ENCODE data around the gene OR10G8.
"Not testable (repeated sequence)": the region's sequence is repeated elsewhere in the genome, so short reads cannot be mapped to it uniquely, and the experiment has no call there.

The OR10G8 gene, protein sequence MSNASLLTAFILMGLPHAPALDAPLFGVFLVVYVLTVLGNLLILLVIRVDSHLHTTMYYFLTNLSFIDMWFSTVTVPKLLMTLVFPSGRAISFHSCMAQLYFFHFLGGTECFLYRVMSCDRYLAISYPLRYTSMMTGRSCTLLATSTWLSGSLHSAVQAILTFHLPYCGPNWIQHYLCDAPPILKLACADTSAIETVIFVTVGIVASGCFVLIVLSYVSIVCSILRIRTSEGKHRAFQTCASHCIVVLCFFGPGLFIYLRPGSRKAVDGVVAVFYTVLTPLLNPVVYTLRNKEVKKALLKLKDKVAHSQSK

DNA sequence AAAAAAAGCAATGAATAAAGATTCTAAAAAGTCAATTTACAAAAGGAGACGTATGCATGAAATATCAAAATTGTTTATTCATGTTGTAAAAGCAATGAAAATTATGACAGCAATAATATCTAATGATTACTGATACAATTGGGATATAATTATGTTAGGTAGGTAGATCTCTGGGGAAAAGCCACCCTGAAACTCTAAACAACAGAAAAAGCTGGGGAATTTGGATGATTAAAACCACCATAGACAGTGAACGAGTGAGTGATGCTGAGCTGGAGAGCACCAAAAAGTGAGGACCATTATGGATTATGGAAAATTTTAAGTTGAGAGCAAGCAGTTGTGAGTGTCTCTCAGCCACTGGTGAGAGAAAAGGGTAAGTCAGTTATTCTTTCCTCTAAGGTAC, at the start of gene OR10G8:
Gene OR10G8 (plus strand): TSS at position 301 of the 400 bp plus-strand sequence. CDS start 2,825 bp downstream, outside the sequence.
- DNase-seq, result no peak

DNA sequence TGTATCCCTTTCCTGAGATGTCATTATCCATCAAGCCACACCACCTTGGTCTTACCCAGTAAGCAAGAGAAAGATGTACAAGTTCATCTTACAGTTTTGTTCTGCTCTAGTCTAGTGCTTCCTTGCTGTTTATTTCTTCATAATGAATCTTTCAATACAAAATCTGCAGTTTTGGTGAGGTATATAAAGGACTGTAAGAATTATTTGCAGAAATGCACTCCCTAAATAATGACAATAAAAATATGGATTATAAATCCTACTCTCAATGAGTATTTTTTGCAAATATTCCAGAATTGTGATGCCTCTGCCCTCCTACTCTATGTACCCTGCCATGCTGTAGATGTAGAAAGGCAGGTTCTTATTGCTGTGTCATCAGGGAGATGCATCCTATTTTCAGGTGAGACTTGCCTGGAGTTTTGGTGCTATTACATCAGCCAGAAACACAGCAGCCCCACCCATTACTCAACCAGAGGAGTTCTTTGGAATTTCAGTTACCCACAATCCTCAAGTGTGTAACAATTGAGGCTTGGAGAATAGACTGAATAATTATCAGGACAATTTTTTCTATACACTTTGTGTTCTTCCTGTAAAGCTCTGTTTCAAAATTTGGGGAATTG, 48.8 kb upstream of the OR10G8 start, which contains the start of gene OR10S1:
Gene OR10S1 (minus strand): TSS at position 51 of the 617 bp plus-strand sequence. CDS start 117 bp downstream, outside the sequence.
- DNase-seq, result no peak

DNA sequence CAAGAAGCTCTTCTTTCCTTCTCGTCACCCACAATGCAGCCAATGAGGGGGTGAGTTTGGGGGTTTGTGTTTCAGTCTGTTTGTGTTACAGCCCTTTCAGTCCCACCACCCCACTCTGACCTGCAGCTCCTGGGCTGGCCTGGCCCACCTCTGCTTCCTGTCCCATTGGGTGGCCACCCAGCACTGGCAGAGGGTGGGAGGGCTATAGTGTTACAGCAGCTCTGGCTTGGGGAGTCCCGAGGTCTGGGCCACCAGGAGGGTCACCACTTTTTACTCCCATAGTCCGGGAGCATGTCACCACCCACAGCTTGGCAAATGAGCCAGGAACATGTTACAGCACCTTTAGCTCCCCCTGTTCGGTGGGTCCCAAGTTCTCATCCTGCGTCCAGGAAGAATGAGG, 47.3 kb upstream of the OR10G8 start:
- no peak for DNase-seq

DNA sequence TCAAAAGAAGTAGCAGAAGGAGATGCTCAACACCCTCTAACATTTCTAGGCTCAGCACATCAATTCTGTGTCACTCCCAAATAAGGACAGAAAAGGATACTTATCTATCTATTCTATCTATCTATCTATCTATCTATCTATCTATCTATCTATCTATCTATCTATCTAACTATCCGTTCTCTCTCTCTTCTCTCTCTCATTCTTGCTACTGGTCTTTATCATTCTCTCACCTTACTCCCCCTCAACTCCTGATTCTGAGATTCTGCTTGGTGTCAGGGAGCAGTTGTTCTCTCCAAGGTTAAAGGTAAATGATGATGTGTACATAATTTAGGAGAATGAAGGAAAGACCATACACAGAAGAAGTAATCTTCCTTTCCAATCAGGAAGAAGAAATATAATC, 31.5 kb upstream of the OR10G8 start, which contains the start of gene OR10G6:
Gene OR10G6 (minus strand): TSS at position 43 of the 400 bp plus-strand sequence. CDS start 0 bp downstream, at position 43.
- DNase-seq, result no peak

DNA sequence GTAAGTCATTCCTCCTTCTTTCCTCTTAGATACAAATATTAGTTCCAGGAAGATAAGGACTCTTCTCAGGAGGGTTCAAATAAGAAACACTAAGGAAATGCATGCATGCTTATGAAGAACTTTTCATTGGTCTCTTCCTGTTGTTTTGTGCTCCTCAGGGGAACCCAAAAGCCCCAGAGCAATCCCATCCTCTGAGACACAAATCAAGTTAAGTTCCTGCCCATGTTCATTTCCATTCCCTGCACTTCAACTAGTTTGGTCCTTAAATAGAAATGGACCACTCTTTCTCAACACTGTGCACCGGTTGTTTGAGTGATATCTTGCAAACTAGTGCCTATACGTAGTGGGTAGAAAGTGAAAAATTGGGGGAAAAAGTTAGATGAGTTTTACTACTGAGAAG, 13.9 kb upstream of the OR10G8 start, which contains the start of gene OR10G4:
Gene OR10G4 (plus strand): TSS at position 301 of the 400 bp plus-strand sequence. CDS start 2,578 bp downstream, outside the sequence.
- no peak for DNase-seq

DNA sequence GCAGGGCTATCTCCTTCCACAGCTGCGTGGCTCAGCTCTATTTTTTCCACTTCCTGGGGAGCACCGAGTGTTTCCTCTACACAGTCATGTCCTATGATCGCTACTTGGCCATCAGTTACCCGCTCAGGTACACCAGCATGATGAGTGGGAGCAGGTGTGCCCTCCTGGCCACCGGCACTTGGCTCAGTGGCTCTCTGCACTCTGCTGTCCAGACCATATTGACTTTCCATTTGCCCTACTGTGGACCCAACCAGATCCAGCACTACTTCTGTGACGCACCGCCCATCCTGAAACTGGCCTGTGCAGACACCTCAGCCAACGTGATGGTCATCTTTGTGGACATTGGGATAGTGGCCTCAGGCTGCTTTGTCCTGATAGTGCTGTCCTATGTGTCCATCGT, 10.8 kb upstream of the OR10G8 start:
- DNase-seq, result not testable (repeated sequence)

DNA sequence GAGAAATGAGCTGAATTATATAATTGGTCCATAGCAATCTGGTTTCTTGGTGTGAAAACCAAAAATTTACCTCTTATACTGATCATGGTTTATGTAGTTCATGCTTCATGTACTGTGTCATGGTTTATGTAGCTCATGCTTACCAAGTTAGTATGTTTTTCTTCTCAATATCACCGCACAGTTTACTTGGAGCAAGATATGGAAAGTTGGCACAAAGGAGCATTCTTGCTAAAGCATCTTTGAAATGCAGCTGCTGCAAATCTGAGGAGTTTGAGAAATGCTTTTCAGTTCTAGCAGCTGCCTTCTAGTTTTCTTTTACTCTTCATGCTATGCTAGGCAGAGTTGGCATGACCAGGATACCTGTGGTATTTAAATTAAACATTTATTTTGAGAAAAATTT, 10.1 kb downstream of the OR10G8 start:
- no peak for DNase-seq

DNA sequence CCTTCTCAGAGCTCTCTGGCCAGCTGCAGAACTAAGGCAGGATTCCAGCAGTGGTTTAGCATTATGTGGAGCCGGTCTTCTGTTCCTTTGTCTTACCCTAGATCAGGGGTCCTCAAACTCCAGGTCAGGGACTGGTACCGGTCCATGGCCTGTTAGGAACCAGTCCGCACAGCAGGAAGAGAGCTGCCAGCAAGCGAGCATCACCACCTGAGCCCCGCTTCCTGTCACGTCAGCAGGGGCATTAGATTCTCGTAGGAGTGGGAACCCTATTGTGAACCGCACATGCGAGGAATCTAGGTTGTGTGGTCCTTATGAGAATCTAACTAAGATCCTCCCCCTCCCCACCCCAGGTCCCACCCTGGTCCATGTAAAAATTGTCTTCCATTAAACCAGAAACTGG, 13.0 kb downstream of the OR10G8 start:
- no peak for DNase-seq

DNA sequence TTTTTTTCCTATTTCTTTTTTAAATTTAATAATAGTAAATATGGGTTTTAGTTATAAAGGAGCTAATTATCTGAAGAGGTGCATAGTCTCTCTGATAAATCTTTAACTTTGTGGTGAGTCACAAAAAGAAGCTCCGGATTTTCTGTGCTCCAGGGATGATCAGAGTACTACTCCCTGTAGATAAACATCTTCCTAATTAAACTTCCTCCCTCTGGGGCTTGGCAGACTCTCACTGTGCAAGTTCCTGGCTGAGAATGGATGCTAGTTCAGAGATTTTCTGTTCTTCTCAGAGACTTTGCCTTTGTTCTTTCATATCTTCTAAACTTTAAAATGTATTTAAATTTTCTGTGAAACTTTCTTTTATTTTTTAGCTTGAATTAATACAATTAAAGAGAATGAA, 14.7 kb downstream of the OR10G8 start, which contains the start of gene OR10G7:
Gene OR10G7 (minus strand): TSS at position 72 of the 400 bp plus-strand sequence. CDS start 2,324 bp downstream, outside the sequence.
- no peak for DNase-seq

DNA sequence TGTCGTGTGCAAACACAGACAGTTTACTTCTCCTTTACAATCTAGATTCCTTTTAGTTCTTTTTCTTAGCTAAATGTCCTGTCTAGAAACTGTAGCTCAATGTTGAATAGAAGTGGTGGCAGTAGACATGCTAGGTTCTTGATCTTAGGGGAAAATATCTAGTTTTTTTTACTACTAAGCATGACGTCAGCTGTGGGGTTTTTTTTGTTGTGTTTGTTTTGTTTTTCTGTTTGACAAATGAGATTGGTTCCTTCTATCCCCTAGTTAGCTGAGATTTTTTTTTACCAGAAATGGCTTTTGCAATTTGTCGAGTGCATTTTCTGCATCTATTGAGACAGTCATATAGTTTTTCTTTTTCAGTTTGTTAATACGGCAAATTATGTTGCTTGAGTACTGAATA, 16.8 kb downstream of the OR10G8 start:
- no peak for DNase-seq

DNA sequence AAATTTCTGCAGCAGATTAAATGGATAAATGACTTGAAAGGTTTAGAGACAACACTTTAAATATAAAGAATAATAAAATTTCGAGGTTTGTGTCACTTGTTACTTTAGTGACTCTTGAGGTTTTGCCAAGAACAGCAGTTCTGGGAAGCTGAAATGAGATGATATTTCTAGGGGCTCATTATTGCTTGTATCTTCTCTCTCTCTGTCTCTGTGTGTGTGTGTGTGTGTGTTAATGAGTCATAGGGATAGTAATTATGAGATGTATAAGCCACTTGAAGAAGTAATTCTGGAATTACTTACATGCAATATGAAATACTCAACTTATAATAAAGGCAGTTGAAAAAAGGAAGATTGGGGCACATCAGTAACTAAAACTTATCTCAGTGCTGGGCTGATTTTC, 24.1 kb downstream of the OR10G8 start:
- DNase-seq, result no peak

DNA sequence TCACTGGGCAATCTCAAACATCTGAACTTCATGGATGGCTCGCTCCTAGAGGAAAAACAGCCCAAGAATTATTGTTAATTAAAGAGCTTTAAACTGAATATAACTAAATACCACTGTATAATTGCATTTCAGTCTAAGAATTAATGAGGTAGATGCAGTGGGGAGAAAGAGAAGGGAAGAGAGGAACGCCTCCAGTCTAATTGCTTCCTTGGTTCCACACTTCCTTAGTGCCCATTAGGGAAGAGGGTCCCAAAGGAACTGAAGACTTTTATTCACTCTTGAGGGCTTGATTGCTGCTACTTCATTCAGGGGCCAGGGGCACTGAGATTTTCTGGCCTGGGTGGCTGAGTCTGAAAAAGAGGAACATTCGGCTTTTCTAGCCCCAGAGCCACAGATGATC, 26.4 kb downstream of the OR10G8 start:
- no peak for DNase-seq

DNA sequence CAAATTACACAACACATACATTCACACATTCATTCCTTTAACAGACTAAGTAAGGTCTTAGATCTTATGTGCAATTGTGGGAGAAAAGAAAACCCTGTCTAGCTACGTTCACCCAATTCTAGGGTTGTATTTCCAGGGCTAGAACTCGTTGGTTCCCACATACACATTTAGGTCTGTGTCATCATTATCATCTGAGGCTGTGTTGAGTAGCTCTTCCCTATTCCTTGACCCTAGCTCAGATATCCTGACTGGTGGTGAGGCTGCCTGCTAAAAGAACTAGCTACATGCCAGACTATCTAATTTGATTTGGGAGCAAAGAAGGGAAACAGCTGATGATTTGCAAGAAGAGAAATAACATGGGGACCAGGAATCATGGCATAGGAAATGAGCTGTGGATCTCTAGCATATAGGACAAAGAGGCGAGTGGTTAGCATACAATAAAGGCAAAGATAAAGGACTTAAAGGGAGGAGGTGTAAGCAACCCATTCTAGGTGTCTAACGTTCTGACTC, 42.1 kb downstream of the OR10G8 start:
- DNase-seq, result no peak

DNA sequence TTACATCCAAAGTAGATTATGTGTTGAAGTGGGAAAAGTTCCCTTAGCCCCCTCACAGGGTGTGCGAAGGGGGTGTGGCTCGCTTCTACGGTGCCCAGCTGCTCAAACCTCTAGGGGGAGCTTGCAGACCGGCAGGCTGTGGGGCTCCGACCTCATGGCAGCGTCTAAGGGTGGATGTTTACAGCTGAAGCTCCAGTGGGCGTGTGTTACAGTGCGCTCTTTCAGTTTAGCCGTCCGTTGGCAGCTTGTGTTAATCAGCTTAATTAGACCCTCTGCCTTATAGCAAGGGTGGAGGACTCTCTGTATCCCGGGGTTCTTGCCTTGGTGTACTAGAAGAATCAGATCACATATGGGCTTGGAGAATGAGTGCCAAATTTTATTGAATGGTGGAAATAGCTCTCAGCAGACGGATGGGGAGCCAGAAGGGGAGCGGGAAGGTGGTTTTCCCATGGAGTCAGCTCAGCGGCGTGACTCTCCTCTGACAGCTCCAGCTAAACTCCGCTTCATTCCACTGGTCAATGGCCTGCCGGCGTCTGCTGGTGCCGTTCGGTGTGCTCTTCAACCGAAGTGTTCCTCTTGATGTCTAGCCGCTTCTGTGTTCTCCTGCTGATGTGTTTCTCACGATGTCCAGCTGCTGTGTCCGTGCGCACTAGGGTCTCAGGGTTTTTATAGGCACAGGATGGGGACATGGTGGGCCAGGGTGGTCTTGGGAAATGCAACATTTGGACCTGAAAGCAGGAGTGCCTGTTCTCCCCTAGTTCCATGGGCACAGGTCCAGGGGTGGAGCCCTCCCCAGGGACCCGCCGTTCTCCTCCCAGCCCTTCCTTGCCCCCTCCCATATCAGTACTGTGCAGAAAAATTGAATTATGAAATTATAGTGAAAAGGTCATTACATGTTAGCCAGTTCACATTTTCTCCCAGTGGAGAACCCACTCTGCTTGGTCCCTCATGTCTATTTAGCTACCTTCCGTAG, 43.1 kb downstream of the OR10G8 start:
- peak; percentile 38 for DNase-seq

DNA sequence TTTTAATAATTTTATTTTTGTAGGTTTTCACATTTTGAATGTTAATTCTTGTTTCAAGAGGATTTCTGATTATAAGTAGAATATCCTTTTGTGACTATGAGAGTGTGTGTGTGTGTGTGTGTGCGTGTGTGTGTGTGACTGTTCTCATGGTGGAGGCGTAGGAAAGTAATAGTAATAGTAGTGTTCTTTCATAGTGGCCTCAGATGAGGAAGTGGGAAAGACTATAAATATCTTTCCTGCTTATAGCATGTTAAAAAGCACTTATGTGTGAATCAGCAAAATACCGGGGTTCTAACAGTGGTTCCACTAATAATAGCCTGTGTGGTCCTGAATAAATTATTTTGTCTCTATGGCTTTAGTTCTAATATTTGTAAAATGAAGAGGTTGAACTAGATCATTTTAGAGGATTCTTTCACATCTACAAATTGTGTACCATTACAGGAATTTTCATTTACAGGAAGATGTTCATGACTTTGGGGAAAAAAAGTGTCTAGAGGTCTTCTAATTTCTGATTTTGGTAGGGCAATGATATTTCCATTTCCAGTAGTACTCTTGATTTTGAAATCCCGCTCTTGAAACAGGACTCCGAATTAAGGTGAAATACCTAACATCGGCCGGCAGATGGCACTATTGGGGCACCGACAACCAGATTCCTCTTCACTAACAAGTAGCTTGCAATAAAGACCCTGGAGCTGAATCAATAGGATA, 44.5 kb downstream of the OR10G8 start:
- peak; percentile 30 for DNase-seq

DNA sequence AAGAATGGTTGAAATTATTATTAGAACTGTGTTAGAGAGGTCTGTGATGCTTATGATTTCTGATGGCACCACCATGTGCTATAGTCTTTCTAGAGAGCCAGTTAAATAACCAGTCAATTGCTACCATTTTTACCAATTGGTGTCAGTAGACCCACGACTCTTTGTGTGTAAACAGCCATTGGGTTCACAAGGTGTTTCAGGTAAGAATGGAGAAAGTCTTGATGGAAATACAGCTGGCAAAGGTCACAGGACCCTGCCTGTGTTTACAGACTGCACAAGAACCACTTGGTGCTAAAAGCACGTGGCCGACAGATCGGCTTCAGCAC, 45.0 kb downstream of the OR10G8 start:
- DNase-seq, result no peak

DNA sequence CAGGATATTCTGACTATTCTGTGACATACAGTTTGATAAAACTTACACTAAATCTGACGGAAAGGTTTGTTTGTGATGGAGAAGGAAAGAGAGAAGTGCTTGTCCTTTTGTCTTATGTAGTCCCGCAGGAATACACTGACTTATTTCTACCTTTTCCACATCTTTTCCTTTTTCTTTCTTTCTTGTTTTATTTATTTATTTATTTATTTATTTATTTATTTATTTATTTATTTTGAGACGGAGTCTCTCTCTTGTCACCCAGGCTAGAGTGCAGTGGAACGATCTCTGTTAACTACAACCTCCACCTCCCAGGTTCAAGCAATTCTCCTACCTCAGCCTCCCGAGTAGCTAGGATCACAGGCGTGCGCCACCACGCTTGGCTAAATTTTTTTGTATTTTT, 45.5 kb downstream of the OR10G8 start:
- no peak for DNase-seq

DNA sequence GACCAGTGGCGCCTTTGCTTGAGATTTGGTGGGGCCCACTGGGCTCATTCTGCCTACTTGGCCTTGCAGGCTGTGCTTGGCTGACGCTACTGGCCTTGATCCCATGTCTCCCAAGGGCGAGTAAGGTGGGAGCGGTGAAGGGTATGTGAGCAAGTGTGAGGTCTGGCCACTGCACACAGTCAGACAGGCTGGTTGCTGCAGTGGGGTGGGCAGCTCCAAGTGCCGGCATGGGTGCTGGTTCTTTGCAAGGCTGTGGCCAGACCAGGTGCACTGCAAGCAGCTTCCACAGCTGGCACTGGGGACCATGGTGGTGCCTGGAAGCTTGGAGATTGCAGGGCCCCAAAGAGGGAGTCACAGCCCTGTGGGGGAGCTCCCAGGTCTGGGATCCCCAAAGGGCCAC, 48.0 kb downstream of the OR10G8 start:
- DNase-seq, result no peak

DNA sequence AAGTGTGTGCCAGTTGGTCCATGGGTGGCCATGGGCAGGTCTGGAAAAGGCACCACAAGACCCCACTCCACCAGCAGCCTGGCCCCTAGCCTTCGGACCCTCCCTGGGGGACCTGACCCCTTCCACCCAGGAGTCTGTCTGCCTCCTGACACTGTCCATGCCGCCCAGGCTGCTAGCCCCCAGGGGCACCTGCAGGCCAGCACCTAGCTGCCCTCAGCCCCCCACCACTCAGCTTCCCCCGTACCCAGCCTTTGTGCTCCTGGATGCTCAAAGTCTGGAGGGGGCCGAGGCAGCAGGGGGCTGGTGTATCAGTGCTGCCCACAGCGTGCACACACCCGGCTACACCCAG, 48.9 kb downstream of the OR10G8 start:
- no peak for DNase-seq

DNA sequence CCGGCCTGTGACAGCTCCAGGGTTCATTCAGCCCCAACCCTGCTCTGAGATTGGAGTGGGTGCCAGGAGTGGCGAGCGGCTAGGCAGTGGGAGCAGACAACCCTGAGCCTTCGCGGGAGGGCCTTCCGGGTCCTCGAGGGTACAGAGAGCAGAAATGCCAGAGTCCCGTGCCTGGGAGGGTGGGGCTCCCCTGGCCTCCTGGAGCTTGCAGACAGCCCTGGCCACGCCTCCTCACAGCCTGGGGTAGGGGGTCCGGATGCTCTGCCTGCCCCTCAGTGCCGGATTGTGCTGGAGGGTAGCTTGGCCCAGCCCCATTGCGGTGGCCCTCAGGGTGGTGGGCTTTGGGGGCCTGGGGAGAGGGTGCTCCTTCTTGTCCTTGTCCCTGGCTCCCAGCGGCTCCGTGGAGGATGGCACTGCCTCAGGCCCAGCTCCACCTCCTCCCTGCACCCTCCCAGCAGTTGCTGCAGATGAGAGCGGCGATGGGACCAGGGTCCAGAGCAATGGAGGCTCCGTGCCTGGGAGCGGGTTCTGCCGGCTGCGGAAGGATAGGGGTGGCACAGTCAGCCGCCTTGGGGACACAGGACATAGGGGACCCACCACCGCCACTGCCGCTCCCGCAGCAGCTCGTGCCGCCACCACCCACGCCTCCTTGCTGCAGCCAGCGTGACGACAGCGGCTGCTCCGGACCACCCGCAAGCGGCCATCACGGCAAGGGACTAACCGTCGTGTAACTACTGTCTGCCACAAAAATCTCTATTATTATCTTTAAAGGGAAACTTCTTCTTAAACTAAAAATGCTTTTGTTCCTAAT, 49.4 kb downstream of the OR10G8 start:
- DNase-seq, result no peak

DNA sequence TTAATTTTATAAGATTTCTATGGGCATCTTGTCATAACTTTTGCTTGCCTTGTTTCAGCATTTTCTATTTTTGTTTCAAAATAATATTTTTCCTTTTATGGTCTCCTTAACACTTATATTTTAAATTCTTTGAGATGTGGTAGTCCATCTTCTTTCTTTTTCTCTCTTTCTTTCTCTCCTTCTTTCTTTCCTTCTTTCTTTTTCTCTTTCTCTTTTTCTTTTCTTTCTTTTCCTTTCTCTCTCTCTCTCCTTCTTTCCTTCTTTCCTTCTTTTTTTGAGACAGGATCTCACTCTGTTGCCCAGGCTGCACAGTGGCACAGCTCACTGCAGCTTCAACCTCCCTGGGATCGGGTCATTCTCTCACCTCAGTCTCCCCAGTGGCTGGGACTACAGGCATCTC, 50.7 kb downstream of the OR10G8 start:
- DNase-seq, result no peak
